Stomach smooth muscle (tissue), 2 donors: ENCODE measurements around the gene CNRIP1.

Source experiments
- H3K27ac ChIP-seq: one replicate; pipeline ENCODE4 v1.7.0; 2013; ENCODE audit warnings: mild to moderate bottlenecking, low read length, inconsistent platforms
- H3K27me3 ChIP-seq, 2 donors: one replicate each; pipeline ENCODE4 v1.7.0; 2013; ENCODE audit warnings: low read length in 2 of 2; ENCODE audit not compliant: insufficient read depth in 2 of 2, control insufficient read depth in 1 of 2
- H3K36me3 ChIP-seq, 2 donors: one replicate each; pipeline ENCODE4 v1.7.0; 2013; ENCODE audit warnings: low read length in 2 of 2; ENCODE audit not compliant: control insufficient read depth in 2 of 2, insufficient read depth in 2 of 2
- H3K4me1 ChIP-seq: one replicate; pipeline ENCODE4 v1.7.0; 2013; ENCODE audit warnings: low read length; ENCODE audit not compliant: control insufficient read depth, insufficient read depth
- H3K4me3 ChIP-seq, 2 donors: one replicate each; pipeline ENCODE4 v1.7.0; 2013; ENCODE audit warnings: low read length in 2 of 2
- H3K9ac ChIP-seq, 2 donors: one replicate each; pipeline ENCODE4 v1.7.0; 2013; ENCODE audit warnings: low read length in 2 of 2, mild to moderate bottlenecking in 1 of 2
- H3K9me3 ChIP-seq, 2 donors: one replicate each; pipeline ENCODE4 v1.7.0; 2013; ENCODE audit warnings: low read length in 2 of 2; ENCODE audit not compliant: control insufficient read depth in 2 of 2
- donor health status: healthy.
- donor health status: Pancreatic carcinoma.

The CNRIP1 gene

DNA sequence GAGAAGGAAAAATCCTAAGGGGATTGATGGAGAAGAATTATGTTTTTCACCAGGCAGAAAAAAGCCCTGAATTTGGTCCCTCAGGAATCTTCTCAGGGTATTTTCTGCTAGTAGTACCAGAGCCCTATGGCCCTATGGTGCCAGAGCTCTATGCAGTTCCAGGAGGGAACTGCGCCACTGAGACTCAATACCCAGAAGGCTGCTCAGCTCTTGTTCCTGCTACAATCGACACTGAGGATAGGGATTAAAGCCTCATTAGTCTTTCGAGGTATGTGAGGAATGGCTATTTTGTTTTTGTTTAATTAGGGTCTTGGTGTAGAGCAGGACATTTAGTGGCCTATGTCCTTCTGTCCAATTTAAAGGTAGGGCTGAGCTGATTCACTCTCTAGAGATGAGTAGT lies 45.7 kb downstream of the CNRIP1 start:
- Histone ChIP-seq H3K27me3 (no peaks in the 10 kb centered on the region), H3K9me3 (no peaks in the 10 kb centered on the region), H3K36me3 (no peaks in the 10 kb centered on the region), H3K4me3 (no peak overlapping the region), H3K4me1 (no peaks in the 10 kb centered on the region), H3K27ac (no peak overlapping the region), H3K9ac (no peak overlapping the region)

DNA sequence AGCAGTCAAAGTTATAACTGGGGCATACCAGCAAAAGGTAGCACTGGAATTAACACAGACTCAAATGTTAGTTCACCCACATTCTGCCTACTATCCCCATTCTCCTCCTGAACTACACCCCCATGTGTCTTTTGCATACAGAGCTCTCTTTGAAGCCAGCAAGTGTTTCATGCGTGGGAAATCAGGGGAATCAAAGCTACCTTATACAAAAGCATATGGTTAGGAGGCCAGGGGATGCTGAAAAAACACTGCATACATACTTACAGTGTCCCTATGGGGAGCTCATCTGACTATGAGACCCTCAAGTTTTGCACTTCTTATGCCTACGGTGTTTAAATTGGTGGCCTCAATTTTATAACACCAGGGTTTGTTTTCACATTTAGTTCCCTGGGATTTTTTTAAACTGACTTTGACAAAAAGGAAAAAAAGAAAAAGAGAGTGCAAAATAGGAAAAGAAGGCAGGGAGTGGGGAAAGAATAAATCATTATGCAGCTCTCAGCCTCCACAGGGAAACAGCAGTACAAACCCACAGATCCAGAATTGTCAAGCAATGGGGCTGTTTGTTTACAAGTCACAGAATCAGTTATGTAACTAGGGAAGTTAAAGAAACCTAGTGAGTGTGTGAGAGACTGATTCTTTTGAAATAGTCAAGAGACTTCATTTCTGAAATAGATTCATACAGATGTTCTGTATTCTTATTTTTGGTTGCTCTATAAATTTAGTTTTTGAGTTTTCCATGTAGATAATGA lies 47.3 kb downstream of the CNRIP1 start:
- no peaks in the 10 kb centered on the region for H3K4me1 ChIP-seq
- no peaks in the 10 kb centered on the region for H3K36me3 ChIP-seq
- H3K27ac ChIP-seq, result no peak overlapping the region
- H3K9ac ChIP-seq, result peak overlapping the region in 1 of 2 donors; percentile 1
- H3K9me3 ChIP-seq, result no peaks in the 10 kb centered on the region
- H3K4me3 ChIP-seq, result no peak overlapping the region
- no peaks in the 10 kb centered on the region for H3K27me3 ChIP-seq

DNA sequence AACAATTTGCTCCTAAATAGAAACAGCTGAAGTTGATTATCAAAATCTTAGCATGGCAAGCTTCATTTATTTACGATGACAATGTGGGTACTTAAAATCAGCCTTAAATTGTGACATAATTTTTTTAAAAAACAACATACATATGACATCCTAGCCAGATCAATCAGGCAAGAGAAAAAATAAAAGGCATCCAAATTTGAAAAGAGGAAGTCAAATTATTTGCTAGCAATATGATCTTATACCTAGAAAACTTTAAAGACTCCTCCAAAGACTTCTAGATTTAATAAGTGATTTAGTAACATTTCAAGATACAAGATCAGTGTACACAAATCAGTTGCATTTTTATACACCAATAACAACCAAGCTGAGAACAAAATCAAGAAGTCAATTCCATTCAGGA lies 53.1 kb downstream of the CNRIP1 start:
- H3K27me3 ChIP-seq, result no peaks in the 10 kb centered on the region
- no peaks in the 10 kb centered on the region for H3K9me3 ChIP-seq
- no peak overlapping the region for H3K9ac ChIP-seq
- no peaks in the 10 kb centered on the region for H3K36me3 ChIP-seq
- no peak overlapping the region for H3K27ac ChIP-seq
- no peak overlapping the region for H3K4me3 ChIP-seq
- no peaks in the 10 kb centered on the region for H3K4me1 ChIP-seq

DNA sequence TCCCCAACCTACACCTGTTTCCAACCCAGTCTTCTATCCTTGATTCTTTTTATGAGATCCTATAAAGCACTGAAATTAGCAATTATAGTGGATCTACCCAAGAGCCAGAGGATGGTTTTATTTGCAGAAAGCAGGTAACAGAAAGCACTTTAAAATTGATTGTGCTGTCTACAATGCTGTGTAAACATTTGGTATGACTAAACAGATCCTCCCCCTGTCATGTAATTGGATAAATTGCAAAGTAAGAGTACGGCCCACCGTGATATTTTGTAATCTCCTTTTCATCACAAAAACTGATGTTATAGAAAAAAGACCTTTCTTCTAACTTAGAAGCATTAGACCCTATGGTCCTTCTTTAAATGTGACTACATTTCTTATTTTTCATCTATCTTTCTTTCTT lies 56.1 kb downstream of the CNRIP1 start:
- Histone ChIP-seq H3K9me3 (no peaks in the 10 kb centered on the region), H3K36me3 (no peaks in the 10 kb centered on the region)

DNA sequence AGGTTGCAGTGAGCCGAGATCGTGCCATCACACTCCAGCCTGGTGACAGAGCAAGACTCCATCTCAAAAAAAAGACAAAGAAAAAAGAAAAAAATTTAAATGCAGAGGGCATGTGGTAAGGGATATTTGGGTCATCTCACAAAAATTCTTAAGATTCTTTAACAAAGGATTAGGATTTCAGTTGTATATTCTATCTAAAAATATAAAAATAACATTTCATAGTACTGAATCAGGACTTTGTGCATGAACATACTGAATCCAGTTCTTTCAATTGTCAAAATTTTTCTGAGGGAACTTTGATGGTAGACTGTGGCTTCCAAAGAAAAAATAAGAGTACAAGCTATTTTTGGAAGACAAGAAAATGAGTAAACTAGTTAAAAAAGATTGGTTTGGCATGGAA lies 60.9 kb downstream of the CNRIP1 start:
- no peaks in the 10 kb centered on the region for H3K4me1 ChIP-seq
- no peak overlapping the region for H3K27ac ChIP-seq
- no peak overlapping the region for H3K4me3 ChIP-seq
- H3K9me3 ChIP-seq, result no peaks in the 10 kb centered on the region
- H3K27me3 ChIP-seq, result no peaks in the 10 kb centered on the region
- no peaks in the 10 kb centered on the region for H3K36me3 ChIP-seq
- H3K9ac ChIP-seq, result no peak overlapping the region

More for the DNA sequence above, 56.1 kb downstream of the CNRIP1 start:
- no peak overlapping the region for H3K4me3 ChIP-seq
- H3K9ac ChIP-seq, result no peak overlapping the region
- no peaks in the 10 kb centered on the region for H3K4me1 ChIP-seq
- no peak overlapping the region for H3K27ac ChIP-seq
- H3K27me3 ChIP-seq, result no peaks in the 10 kb centered on the region

DNA sequence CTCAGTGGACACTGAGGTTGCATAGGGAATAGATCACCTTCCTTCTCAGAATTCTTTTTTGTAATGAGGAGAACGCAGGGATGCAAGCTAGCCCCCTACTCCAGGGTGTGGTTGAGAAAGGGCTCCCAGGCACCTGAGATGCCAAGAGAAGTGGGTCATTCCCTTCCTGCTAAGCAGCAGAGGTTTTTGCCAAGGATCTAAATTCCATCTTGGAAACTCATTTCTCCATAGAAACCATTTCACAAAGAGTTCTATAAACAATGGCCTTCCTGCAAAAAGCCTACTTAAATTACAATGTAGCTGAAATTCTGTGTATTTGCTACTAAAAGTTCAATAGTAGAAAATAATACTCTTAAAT lies 63.7 kb downstream of the CNRIP1 start:
- Histone ChIP-seq H3K36me3 (no peaks in the 10 kb centered on the region), H3K27ac (no peak overlapping the region), H3K27me3 (no peaks in the 10 kb centered on the region), H3K4me1 (no peaks in the 10 kb centered on the region), H3K9ac (no peak overlapping the region), H3K9me3 (no peaks in the 10 kb centered on the region), H3K4me3 (no peak overlapping the region)

DNA sequence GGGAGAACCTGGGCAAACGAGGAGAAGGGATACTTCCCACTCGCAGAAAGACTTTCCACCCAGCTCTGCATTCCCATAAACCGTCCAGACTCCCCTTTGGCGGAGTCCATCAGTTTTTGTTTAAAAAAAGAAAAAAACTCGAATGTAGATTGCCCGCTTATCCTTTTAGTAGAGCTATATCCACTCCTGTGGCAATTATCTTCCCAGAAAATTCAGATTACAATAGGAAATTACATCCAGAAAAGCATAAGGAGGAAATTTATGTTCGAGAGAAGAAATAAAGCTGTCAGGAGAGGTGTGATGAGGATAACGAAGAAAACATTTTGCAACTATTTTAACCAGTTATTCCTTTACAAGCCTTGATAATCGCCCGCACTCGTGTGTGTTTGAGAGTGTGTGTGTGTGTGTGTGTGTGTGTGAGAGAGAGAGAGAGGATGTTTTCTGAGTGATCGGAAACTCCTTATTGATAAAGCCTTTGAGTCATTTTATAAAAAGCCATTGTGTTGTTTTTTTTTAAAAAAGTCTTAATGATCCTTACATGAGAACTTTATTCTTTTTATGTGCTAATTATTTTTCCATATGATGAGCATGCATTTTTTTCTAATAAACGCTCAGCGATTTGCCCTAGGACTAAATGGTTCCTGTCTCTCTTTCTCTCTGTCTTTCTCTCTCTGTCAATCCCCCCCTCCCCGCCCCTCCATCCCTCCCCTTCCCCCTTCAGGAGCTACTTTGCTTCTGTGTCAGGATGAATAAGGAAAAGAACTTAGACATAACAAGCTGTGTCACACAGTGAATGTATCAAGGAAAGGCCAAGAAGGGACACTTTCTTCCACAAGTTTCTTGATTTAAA lies 66.3 kb downstream of the CNRIP1 start:
- Histone ChIP-seq H3K4me3 (peak overlapping the region; percentile 95 to 100), H3K9ac (peak overlapping the region; percentile 85 to 89), H3K36me3 (no peaks in the 10 kb centered on the region), H3K27me3 (no peaks in the 10 kb centered on the region), H3K4me1 (peaks cover 5% of the 10 kb centered on the region), H3K27ac (peak overlapping the region; percentile 94), H3K9me3 (no peaks in the 10 kb centered on the region)

DNA sequence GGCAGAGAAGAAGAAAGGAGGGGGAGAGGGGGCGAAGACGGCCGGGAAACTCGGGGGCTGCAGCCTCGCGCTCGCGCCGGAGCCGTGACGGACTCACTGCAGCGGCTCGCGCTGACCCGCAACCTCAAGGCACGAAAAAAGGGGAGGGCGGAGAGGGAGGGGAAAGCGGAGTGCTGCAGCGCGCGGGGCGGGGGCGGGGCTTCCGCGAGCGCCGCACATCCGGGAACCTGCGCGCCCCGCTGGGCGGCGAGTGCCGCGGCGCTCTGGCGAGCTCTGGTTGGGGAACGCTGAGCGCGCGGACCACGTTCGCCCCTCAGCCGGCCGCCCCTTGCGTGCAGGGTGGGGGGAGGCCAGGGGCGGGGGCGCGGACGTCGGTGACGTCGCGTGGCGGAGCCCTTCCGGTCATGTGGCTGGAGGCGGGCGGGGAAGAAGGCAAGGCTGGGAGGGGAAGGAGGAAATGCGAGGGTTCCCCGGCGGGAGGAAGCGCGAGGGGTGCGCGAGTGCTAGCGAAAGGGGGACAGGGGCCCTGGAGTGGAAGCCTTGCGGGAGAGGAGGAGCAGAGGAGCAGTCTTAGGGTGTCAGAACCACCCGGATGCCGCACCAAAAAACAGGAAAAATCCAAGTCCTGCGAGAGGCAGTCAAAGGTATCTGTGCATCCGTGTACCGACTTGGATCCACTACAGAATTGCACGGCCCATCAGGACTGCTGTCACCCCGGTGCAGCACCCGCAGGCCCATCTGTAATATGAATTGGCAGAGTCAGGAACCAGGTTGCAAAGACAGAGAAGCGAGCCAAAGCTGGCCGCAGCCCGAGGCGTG lies 67.1 kb downstream of the CNRIP1 start, which contains the start of gene PPP3R1:
Gene PPP3R1 (minus strand): TSS at position 133 of the 819 bp plus-strand sequence. CDS start 405 bp downstream, outside the sequence.
- Histone ChIP-seq H3K4me3 (peak within 1 kb of the TSS; percentile 95 to 100), H3K36me3 (no peaks in the 10 kb centered on the region), H3K4me1 (peaks cover 5% of the 10 kb centered on the region), H3K9me3 (no peaks in the 10 kb centered on the region), H3K9ac (peak within 1 kb of the TSS; percentile 89 to 91), H3K27me3 (no peaks in the 10 kb centered on the region), H3K27ac (peak within 1 kb of the TSS; percentile 94)

DNA sequence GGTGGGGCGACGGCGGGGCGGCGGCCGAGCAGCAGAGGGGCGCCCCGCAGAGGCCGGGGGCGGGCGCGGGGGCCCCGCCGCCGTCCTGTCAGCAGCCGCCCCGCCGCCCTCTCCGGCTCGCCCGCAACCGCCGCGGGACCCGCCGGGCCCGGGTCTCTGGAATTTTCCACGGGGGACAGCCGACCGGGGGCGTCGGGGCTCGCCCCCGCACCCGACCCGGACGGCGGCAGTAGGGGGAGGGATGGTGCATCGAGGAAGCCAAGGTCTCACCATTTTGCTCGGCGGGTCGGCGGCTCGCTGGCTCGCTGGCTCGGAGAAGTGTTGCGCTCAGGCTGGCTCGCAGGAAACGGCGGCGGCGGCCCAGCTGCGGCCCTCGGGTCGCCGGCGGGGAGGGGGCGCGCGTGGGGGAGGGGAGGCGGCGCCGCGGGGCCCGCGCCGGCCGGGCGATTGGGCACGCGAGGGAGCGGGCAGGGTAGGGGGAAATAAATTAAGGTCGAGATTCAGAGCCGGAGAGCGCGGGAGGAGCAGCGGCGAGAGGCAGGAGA lies 67.8 kb downstream of the CNRIP1 start:
- peak overlapping the region; percentile 94 to 95 for H3K4me3 ChIP-seq
- peak overlapping the region; percentile 91 for H3K27ac ChIP-seq
- H3K4me1 ChIP-seq, result peaks cover 5% of the 10 kb centered on the region
- no peaks in the 10 kb centered on the region for H3K9me3 ChIP-seq
- H3K9ac ChIP-seq, result peak overlapping the region; percentile 65 to 91
- H3K36me3 ChIP-seq, result no peaks in the 10 kb centered on the region
- no peaks in the 10 kb centered on the region for H3K27me3 ChIP-seq

DNA sequence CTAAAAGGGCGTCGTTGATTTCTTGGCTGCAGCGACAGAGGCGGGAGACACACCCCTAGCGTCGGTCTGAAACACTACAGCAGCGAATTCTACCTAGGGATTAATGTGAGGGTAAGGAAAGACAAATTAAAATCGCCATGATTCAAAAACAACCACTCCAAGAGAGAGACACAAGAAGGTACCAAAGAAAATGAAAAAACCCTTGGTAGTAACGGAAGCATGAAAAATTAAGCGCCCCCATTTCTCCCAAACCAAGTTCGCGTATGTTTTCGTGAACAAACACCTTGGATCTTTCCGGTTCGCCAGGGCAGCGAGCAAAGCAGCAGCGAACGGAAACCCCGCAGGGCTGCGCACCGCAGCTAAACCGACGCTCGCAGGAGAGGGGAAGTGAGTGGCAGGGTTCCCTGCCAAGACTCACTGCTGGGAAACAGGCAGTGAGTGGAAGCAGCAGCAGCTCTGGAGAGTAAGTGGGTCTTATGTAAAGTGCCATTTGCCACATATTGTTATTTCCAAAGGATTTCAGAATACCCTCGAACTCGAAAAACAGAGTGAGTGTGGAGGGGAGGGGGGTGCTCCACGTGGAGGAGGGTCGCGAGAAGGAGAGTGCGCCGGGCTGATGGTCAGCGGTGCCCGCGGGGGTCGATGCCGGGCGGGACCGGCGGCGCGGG lies 68.4 kb downstream of the CNRIP1 start:
- peaks cover 7% of the 10 kb centered on the region for H3K4me1 ChIP-seq
- no peaks in the 10 kb centered on the region for H3K36me3 ChIP-seq
- H3K9ac ChIP-seq, result peak overlapping the region; percentile 84 to 91
- H3K4me3 ChIP-seq, result peak overlapping the region; percentile 94 to 95
- no peaks in the 10 kb centered on the region for H3K9me3 ChIP-seq
- peak overlapping the region; percentile 91 for H3K27ac ChIP-seq
- no peaks in the 10 kb centered on the region for H3K27me3 ChIP-seq
